ENCODE measurements around the gene SUGP1.

The SUGP1 gene

GRCh38 chr19:19342086-19343015, 22.0 kb upstream of the SUGP1 start:
- no peak overlapping the region for H3K4me3 ChIP-seq (ENCODE audit: severe bottlenecking)
- no peaks in the 10 kb centered on the region for H3K9me3 ChIP-seq (ENCODE audit: severe bottlenecking)
- ATAC-seq (ENCODE audit: low read depth) (peak; percentile 72), DNase-seq (ENCODE audit: low spot score) (no peak)
- H3K4me1 ChIP-seq (ENCODE audit: insufficient read depth, poor library complexity, severe bottlenecking) = no peaks in the 10 kb centered on the region
- TF ChIP-seq CTCF (IDR thresholded peaks at IDR 0.05; ENCODE audit: poor library complexity, severe bottlenecking) = peak; percentile 81
- H3K36me3 ChIP-seq (ENCODE audit: low read depth) = peaks cover 53% of the 10 kb centered on the region
- H3K27me3 ChIP-seq (ENCODE audit: insufficient read depth, poor library complexity, severe bottlenecking) = no peaks in the 10 kb centered on the region
- no peak overlapping the region for H3K27ac ChIP-seq (ENCODE audit: poor library complexity, severe bottlenecking)

DNA sequence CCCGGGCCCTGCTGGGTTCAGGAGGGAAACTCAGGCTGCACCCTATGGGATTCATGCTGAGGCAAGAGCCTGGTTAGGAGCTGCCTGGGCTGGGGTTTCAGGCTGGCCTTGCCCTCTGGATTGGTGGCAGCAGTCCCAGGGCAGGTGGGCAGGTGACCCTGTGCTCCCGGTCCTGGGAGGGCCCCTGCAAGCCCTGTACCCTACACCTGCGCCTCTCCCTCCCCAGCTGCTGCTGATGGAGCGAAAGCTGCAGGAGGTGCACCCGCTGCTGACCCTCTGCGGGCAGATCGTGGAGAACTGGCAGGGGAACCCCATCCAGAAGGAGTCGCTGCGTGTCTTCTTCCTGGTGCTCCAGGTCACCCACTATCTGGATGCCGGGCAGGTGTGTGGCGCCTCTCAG, 20.7 kb upstream of the SUGP1 start:
- no peaks in the 10 kb centered on the region for H3K27me3 ChIP-seq (ENCODE audit: insufficient read depth, poor library complexity, severe bottlenecking)
- ATAC-seq (ENCODE audit: low read depth) (no peak), DNase-seq (ENCODE audit: low spot score) (no peak)
- H3K27ac ChIP-seq (ENCODE audit: poor library complexity, severe bottlenecking) = no peak overlapping the region
- H3K4me3 ChIP-seq (ENCODE audit: severe bottlenecking) = no peak overlapping the region
- TF ChIP-seq CTCF (IDR thresholded peaks at IDR 0.05; ENCODE audit: poor library complexity, severe bottlenecking) = no peak
- peaks cover 55% of the 10 kb centered on the region for H3K36me3 ChIP-seq (ENCODE audit: low read depth)
- no peaks in the 10 kb centered on the region for H3K9me3 ChIP-seq (ENCODE audit: severe bottlenecking)
- H3K4me1 ChIP-seq (ENCODE audit: insufficient read depth, poor library complexity, severe bottlenecking) = no peaks in the 10 kb centered on the region

DNA sequence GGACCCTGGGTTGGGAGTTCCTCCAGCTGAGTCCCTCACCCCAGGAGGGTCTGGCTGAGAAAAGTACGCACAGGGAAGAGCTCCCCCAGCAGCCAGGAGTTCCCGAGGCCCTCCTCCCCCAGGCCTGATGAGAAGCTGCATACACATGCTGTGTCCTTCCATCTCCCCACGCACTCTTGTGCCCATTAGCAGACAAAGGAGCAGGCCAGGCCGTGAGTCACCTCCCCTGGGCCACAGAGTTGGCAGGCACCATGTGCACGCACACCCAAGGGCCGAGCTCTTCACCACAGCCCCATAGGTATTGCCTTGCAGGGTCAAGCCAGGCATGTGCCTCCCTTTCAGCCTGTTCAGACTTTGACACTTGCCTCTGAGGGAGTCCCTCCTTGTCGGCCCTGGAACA, 17.8 kb upstream of the SUGP1 start:
- Histone ChIP-seq H3K36me3 (ENCODE audit: low read depth) (peaks cover 41% of the 10 kb centered on the region), H3K4me1 (ENCODE audit: insufficient read depth, poor library complexity, severe bottlenecking) (peaks cover 8% of the 10 kb centered on the region), H3K9me3 (ENCODE audit: severe bottlenecking) (no peaks in the 10 kb centered on the region), H3K27ac (ENCODE audit: poor library complexity, severe bottlenecking) (no peak overlapping the region), H3K4me3 (ENCODE audit: severe bottlenecking) (no peak overlapping the region), H3K27me3 (ENCODE audit: insufficient read depth, poor library complexity, severe bottlenecking) (no peaks in the 10 kb centered on the region)
- DNase-seq (ENCODE audit: low spot score) = no peak
- peak; percentile 30; the same call in 1 of the 3 replicates for ATAC-seq (ENCODE audit: low read depth)
- no peak for TF ChIP-seq CTCF (IDR thresholded peaks at IDR 0.05; ENCODE audit: poor library complexity, severe bottlenecking)

GRCh38 chr19:19337120-19337519, 16.8 kb upstream of the SUGP1 start:
- TF ChIP-seq CTCF (IDR thresholded peaks at IDR 0.05; ENCODE audit: poor library complexity, severe bottlenecking) = no peak
- Histone ChIP-seq H3K36me3 (ENCODE audit: low read depth) (peaks cover 37% of the 10 kb centered on the region), H3K9me3 (ENCODE audit: severe bottlenecking) (no peaks in the 10 kb centered on the region), H3K4me3 (ENCODE audit: severe bottlenecking) (no peak overlapping the region), H3K27ac (ENCODE audit: poor library complexity, severe bottlenecking) (no peak overlapping the region), H3K27me3 (ENCODE audit: insufficient read depth, poor library complexity, severe bottlenecking) (no peaks in the 10 kb centered on the region), H3K4me1 (ENCODE audit: insufficient read depth, poor library complexity, severe bottlenecking) (peaks cover 8% of the 10 kb centered on the region)
- DNase-seq (ENCODE audit: low spot score) (no peak), ATAC-seq (ENCODE audit: low read depth) (no peak)

GRCh38 chr19:19336597-19336996, 16.3 kb upstream of the SUGP1 start:
- Histone ChIP-seq H3K4me1 (ENCODE audit: insufficient read depth, poor library complexity, severe bottlenecking) (peaks cover 8% of the 10 kb centered on the region), H3K4me3 (ENCODE audit: severe bottlenecking) (no peak overlapping the region), H3K27ac (ENCODE audit: poor library complexity, severe bottlenecking) (no peak overlapping the region), H3K27me3 (ENCODE audit: insufficient read depth, poor library complexity, severe bottlenecking) (no peaks in the 10 kb centered on the region), H3K9me3 (ENCODE audit: severe bottlenecking) (no peaks in the 10 kb centered on the region), H3K36me3 (ENCODE audit: low read depth) (peaks cover 37% of the 10 kb centered on the region)
- TF ChIP-seq CTCF (IDR thresholded peaks at IDR 0.05; ENCODE audit: poor library complexity, severe bottlenecking) = no peak
- ATAC-seq (ENCODE audit: low read depth) = no peak
- no peak for DNase-seq (ENCODE audit: low spot score)
